ENCODE data around the gene MLLT10. TPM values are rescaled to one million over a fixed set of nuclear protein-coding genes. Genes with fewer than 3 reads are reported as not detected.

The MLLT10 gene
- total and polyA plus RNA-seq, 2 of the 8 experiments (the other 6 are each of a cell fraction or from before 2014, with no cell fraction given), result 53.1 to 62.1 TPM

DNA sequence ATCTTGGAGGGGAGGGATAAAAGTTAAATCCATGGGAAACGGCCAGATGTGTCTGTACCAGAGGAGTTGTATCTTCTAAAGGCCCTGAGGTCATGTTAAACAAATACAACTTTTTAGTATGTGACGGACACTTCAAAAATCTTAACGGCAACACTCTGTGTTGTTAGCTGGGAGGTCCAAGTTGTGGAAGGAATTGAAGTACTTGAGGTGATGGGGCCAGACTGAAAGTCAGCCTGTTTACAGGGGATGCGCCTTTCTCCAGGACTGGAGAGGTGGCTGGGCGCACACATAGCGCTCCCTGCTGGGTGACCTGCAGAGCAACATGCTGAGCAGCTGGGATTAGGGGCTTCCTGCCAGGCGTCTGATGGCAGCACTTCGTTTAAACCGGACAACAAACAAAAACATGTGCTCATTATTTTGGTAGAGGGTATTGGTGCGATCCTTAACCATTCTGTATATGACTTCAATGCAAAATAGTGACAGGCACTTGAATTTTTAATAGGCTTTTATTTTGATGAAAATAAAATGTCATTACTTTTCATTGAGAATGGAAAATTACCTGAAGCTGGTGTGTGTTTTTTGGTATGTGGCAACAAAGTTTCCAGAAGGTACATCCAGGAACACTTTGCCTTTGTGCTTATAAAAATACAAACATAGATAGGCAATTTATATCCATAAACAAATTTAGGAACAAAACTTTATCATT, 198.2 kb downstream of the MLLT10 start:
- no peak overlapping the region for H2AK5ac ChIP-seq (ENCODE audit: low read depth, low read length)
- no peak overlapping the region for H2BK15ac ChIP-seq (ENCODE audit: low read length)
- H2BK5ac ChIP-seq (ENCODE audit: low read depth, low read length), result no peak overlapping the region
- 46% methylated on average over 10 of the region's 10 CpGs; no CpG with 5 or more reads in 1 of the 2 experiments for WGBS, 2 experiments (ENCODE audit: extremely low coverage in 1 of 2, insufficient coverage in 1 of 2, insufficient read length in 1 of 2, insufficient replicate concordance in 2 of 2, low coverage in 1 of 2, low lambda C conversion rate in 2 of 2, missing lambda C conversion rate in 1 of 2)
- H3K27ac ChIP-seq (ENCODE audit: low read depth, low read length), result no peak overlapping the region
- CTCF ChIA-PET (ENCODE audit: partially characterized antibody), result interaction anchor here (0.6 to 2.6 kb wide), 26 partner anchors 9 to 474 kb away, joined by 3 to 16 read pairs (median 4); no protein-coding TSS in a partner anchor
- H3K4ac ChIP-seq (replicated peaks; ENCODE audit: insufficient read length, low read depth, low read length), result no peak overlapping the region
- H3K18ac ChIP-seq (ENCODE audit: extremely low read depth, low read length), result no peak overlapping the region
- H3K9me3 ChIP-seq (ENCODE audit: insufficient read depth in 2 of 2, low read depth in 1 of 2, low read length in 1 of 2), result no peaks in the 10 kb centered on the region
- no peak overlapping the region for H4K91ac ChIP-seq (replicated peaks; ENCODE audit: insufficient read length, low read length)
- no peak overlapping the region for H2BK12ac ChIP-seq (ENCODE audit: low read depth, low read length)
- peaks cover 0 to 8% of the 10 kb centered on the region in 2 experiments; a peak in 2 of 4 replicates for H3K79me2 ChIP-seq (ENCODE audit: control insufficient read depth in 1 of 2, insufficient read depth in 2 of 2, low read length in 2 of 2)
- H3K27me3 ChIP-seq (replicated peaks in 1 of 4; ENCODE audit: control insufficient read depth in 3 of 4, extremely low read depth in 1 of 4, insufficient read depth in 3 of 4, low read length in 3 of 4), result no peaks in the 10 kb centered on the region
- no peaks in the 10 kb centered on the region for H4K20me1 ChIP-seq (replicated peaks in 1 of 2; ENCODE audit: control insufficient read depth in 1 of 2, insufficient read depth in 2 of 2, low read length in 2 of 2)
- no peak overlapping the region for H3K23ac ChIP-seq (ENCODE audit: insufficient read length)
- H2AFZ ChIP-seq (ENCODE audit: low read length), result no peak overlapping the region
- H3K36me3 ChIP-seq (ENCODE audit: control insufficient read depth in 2 of 4, insufficient read depth in 4 of 4, low read length in 3 of 4), result peaks cover under 1 to 49% (median 18%) of the 10 kb centered on the region in 4 experiments; a peak in 6 of 8 replicates
- no peak overlapping the region for H2BK20ac ChIP-seq (ENCODE audit: low read length)
- H3K4me2 ChIP-seq (ENCODE audit: insufficient read depth in 1 of 2, low read depth in 2 of 2, low read length in 2 of 2), result 0 out of 4 replicates have a peak overlapping the region, but pooled peaks of 1 of the 2 experiments have one; percentile 20
- POLR2A ChIA-PET (ENCODE audit: partially characterized antibody), result interaction anchor here (0.9 to 2.3 kb wide), 3 partner anchors 206 to 236 kb away, joined by 3 to 8 read pairs (median 3); partner anchors contain the start of gene SKIDA1
- no peak overlapping the region for H3K56ac ChIP-seq (replicated peaks; ENCODE audit: insufficient read length, low read depth, low read length)
- peak in 1 of 2 experiments; percentile 77 for DNase-seq (ENCODE audit: low read depth in 1 of 2, low spot score in 2 of 2)
- peak; percentile 98 for FAIRE-seq
- 0 out of 2 replicates have a peak, but pooled peaks cover 3% of the 10 kb centered on the region for H3K79me1 ChIP-seq (ENCODE audit: low read depth, low read length)
- no peak overlapping the region for H2BK120ac ChIP-seq (replicated peaks; ENCODE audit: low read depth, low read length)
- no peak overlapping the region for H3K14ac ChIP-seq (ENCODE audit: insufficient read length)
- H3K4me1 ChIP-seq (replicated peaks in 1 of 4; ENCODE audit: control insufficient read depth in 3 of 4, insufficient read depth in 4 of 4, low read length in 3 of 4), result peaks cover 3 to 6% (median 3%) of the 10 kb centered on the region in 4 experiments; a peak in 5 of 7 replicates
- H3K23me2 ChIP-seq (ENCODE audit: low read depth, low read length), result no peaks in the 10 kb centered on the region
- no peak overlapping the region for H4K8ac ChIP-seq (ENCODE audit: extremely low read depth, insufficient read depth, low read length)
- no peak overlapping the region for H3K9ac ChIP-seq (replicated peaks in 1 of 4; ENCODE audit: extremely low read depth in 1 of 4, low read depth in 3 of 4, low read length in 3 of 4)
- no peak overlapping the region for H3K4me3 ChIP-seq (ENCODE audit: extremely low read depth in 1 of 4, insufficient read depth in 2 of 4, low read depth in 3 of 4, low read length in 4 of 4)
- H4K5ac ChIP-seq (ENCODE audit: insufficient read length, low read depth, low read length), result no peak overlapping the region
- TF ChIP-seq, protein P1, sequence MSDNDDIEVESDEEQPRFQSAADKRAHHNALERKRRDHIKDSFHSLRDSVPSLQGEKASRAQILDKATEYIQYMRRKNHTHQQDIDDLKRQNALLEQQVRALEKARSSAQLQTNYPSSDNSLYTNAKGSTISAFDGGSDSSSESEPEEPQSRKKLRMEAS (IDR thresholded peaks at IDR 0.05), result peak; percentile 60
- TF ChIP-seq KDM5A (IDR thresholded peaks at IDR 0.05; ENCODE audit: low read length), result no peak; the same call in 1 of the 2 replicates
- TF ChIP-seq HDAC6 (IDR thresholded peaks at IDR 0.05; ENCODE audit: low read depth, low read length), result no peak
- TF ChIP-seq TAF1 (IDR thresholded peaks at IDR 0.05; ENCODE audit: low read depth, low read length), result no peak
